ENCODE measurements around the gene OR52K2. TPM values are rescaled to one million over a fixed set of nuclear protein-coding genes. Genes with fewer than 3 reads are reported as not detected.

The OR52K2 gene
- total RNA-seq, 2 experiments from 2014 or later, result not detected

DNA sequence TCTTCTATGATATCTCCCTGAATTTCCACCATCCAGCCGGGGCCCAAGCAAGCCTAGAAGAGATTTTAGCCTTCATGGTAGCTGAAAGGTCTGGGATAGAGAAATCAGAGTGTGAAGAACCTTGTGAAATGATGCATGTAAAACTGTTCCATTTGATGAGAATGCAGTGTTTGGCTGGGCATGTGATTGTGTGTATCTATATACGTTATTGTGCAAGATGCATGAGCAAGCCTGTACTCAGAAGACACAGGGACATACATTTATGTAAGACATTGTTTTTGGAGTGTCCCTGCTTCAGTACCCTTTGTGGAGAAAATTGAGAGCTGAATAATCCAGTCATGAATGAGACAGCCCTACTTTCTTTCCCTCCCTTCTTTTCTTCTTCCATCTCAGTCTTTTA, 15.2 kb upstream of the OR52K2 start:
- POLR2A ChIA-PET, result no interaction called here

DNA sequence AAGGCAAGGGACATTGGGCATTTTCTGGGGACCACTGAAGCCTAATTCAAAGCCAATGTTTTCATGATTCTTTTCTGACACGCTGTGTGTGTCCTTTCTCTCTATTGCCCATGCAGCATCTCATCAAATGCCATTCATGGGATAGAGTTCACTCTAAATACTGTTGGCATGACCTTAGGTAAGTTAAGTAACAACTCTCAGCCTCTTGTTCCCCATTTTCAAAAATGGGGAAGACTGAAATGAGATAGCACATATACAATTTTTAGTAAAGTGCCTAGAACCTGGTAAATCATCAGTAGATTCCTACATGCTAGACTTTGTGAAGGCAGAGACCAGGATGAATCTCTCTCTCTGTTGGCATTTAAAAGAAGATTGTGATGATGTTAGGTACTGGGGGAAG, 12.7 kb upstream of the OR52K2 start:
- POLR2A ChIA-PET, result no interaction called here

More for the DNA sequence above, 15.2 kb upstream of the OR52K2 start:
- Histone ChIP-seq H3K36me3 (ENCODE audit: insufficient read depth, low read length) (no peaks in the 10 kb centered on the region), H4K20me1 (ENCODE audit: insufficient read depth, low read length) (no peaks in the 10 kb centered on the region), H3K9me2 (ENCODE audit: insufficient read depth, low read length) (no peaks in the 10 kb centered on the region), H3K4me3 (ENCODE audit: low read depth, low read length, poor library complexity, severe bottlenecking) (no peak overlapping the region), H3K4me1 (ENCODE audit: insufficient read depth, low read length, poor library complexity, severe bottlenecking) (no peaks in the 10 kb centered on the region), H3K4me2 (ENCODE audit: low read length) (no peak overlapping the region), H3K9me3 (ENCODE audit: low read length) (no peaks in the 10 kb centered on the region), H3K27ac (ENCODE audit: low read depth, low read length, poor library complexity, severe bottlenecking) (no peak overlapping the region), H2AFZ (ENCODE audit: low read length) (no peak overlapping the region), H3K79me2 (ENCODE audit: insufficient read depth, low read depth, low read length) (no peaks in the 10 kb centered on the region)
- DNase-seq (ENCODE audit: low spot score), result no peak
- CTCF ChIA-PET (ENCODE audit: unreplicated experiment), result no interaction called here
- TF ChIP-seq, protein P1, sequence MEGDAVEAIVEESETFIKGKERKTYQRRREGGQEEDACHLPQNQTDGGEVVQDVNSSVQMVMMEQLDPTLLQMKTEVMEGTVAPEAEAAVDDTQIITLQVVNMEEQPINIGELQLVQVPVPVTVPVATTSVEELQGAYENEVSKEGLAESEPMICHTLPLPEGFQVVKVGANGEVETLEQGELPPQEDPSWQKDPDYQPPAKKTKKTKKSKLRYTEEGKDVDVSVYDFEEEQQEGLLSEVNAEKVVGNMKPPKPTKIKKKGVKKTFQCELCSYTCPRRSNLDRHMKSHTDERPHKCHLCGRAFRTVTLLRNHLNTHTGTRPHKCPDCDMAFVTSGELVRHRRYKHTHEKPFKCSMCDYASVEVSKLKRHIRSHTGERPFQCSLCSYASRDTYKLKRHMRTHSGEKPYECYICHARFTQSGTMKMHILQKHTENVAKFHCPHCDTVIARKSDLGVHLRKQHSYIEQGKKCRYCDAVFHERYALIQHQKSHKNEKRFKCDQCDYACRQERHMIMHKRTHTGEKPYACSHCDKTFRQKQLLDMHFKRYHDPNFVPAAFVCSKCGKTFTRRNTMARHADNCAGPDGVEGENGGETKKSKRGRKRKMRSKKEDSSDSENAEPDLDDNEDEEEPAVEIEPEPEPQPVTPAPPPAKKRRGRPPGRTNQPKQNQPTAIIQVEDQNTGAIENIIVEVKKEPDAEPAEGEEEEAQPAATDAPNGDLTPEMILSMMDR (conservative IDR thresholded peaks at IDR 0.05; ENCODE audit: low read length), result no peak
- no peak for TF ChIP-seq EZH2phosphoT487 (IDR thresholded peaks at IDR 0.05; ENCODE audit: borderline replicate concordance, low read depth, low read length)
- intact Hi-C loops (cut with micrococcal nuclease; ENCODE audit: unreplicated experiment), result no loop called here
- BruUV-seq (replicated peaks), result no TSS peak

DNA sequence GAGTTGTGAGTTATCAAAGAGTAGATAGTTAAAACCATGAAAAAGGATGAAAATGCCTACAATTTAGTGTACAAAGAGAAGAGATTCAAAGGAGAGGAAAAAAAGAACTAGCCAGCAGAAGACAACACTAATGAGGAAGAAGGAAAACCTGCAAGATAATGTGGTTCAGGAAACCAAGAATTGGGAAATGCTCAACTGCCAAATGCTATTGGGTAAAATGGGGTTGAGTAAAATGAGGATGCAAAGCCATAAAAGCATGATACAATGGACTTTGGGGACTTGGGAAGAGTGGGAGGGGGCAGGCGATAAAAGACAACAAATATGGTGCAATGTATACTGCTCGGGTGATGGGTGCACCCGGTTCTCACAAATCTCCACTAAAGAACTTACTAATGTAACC, 7.6 kb upstream of the OR52K2 start:
- no TSS peak for BruUV-seq (replicated peaks)
- H3K4me3 ChIP-seq (ENCODE audit: low read depth, low read length, poor library complexity, severe bottlenecking), result no peak overlapping the region
- no peak overlapping the region for H2AFZ ChIP-seq (ENCODE audit: low read length)

More for the DNA sequence above, 12.7 kb upstream of the OR52K2 start:
- Histone ChIP-seq H3K79me2 (ENCODE audit: insufficient read depth, low read depth, low read length) (no peaks in the 10 kb centered on the region), H3K9me3 (ENCODE audit: low read length) (no peaks in the 10 kb centered on the region), H2AFZ (ENCODE audit: low read length) (no peak overlapping the region), H3K36me3 (ENCODE audit: insufficient read depth, low read length) (no peaks in the 10 kb centered on the region), H4K20me1 (ENCODE audit: insufficient read depth, low read length) (no peaks in the 10 kb centered on the region), H3K4me1 (ENCODE audit: insufficient read depth, low read length, poor library complexity, severe bottlenecking) (no peaks in the 10 kb centered on the region), H3K9me2 (ENCODE audit: insufficient read depth, low read length) (no peaks in the 10 kb centered on the region), H3K27ac (ENCODE audit: low read depth, low read length, poor library complexity, severe bottlenecking) (no peak overlapping the region), H3K4me2 (ENCODE audit: low read length) (no peak overlapping the region), H3K4me3 (ENCODE audit: low read depth, low read length, poor library complexity, severe bottlenecking) (no peak overlapping the region)
- DNase-seq (ENCODE audit: low spot score), result no peak
- BruUV-seq (replicated peaks), result no TSS peak
- TF ChIP-seq, protein P1 (conservative IDR thresholded peaks at IDR 0.05; ENCODE audit: low read length), result no peak
- TF ChIP-seq EZH2phosphoT487 (IDR thresholded peaks at IDR 0.05; ENCODE audit: borderline replicate concordance, low read depth, low read length), result no peak
- intact Hi-C loops (cut with micrococcal nuclease; ENCODE audit: unreplicated experiment), result no loop called here
- CTCF ChIA-PET (ENCODE audit: unreplicated experiment), result no interaction called here

More for the DNA sequence above, 7.6 kb upstream of the OR52K2 start:
- no peaks in the 10 kb centered on the region for H3K4me1 ChIP-seq (ENCODE audit: insufficient read depth, low read length, poor library complexity, severe bottlenecking)
- no peaks in the 10 kb centered on the region for H4K20me1 ChIP-seq (ENCODE audit: insufficient read depth, low read length)
- ChIA-PET POLR2A (no interaction called here), CTCF (ENCODE audit: unreplicated experiment) (no interaction called here)
- no peak overlapping the region for H3K27ac ChIP-seq (ENCODE audit: low read depth, low read length, poor library complexity, severe bottlenecking)
- no peak for TF ChIP-seq EZH2phosphoT487 (IDR thresholded peaks at IDR 0.05; ENCODE audit: borderline replicate concordance, low read depth, low read length)
- TF ChIP-seq, protein P1 (conservative IDR thresholded peaks at IDR 0.05; ENCODE audit: low read length), result no peak
- no peaks in the 10 kb centered on the region for H3K79me2 ChIP-seq (ENCODE audit: insufficient read depth, low read depth, low read length)
- intact Hi-C loops (cut with micrococcal nuclease; ENCODE audit: unreplicated experiment), result no loop called here
- no peaks in the 10 kb centered on the region for H3K36me3 ChIP-seq (ENCODE audit: insufficient read depth, low read length)
- no peaks in the 10 kb centered on the region for H3K9me3 ChIP-seq (ENCODE audit: low read length)
- no peak overlapping the region for H3K4me2 ChIP-seq (ENCODE audit: low read length)
- DNase-seq (ENCODE audit: low spot score), result no peak
- no peaks in the 10 kb centered on the region for H3K9me2 ChIP-seq (ENCODE audit: insufficient read depth, low read length)
